ENCODE results near the gene DPM2.
A peak's percentile ranks its signal among the peaks of the same experiment; 100 is the strongest.

The DPM2 gene

GRCh38 chr9:127963359-127964064, 25.9 kb upstream of the DPM2 start:
- TF ChIP-seq PKNOX1 (IDR thresholded peaks at IDR 0.05), result peak; percentile 64; the same call in 1 of the 2 replicates
- TF ChIP-seq LEF1 (IDR thresholded peaks at IDR 0.05; ENCODE audit: borderline replicate concordance), result no peak
- no peak for TF ChIP-seq NFRKB (IDR thresholded peaks at IDR 0.05)
- no peak for TF ChIP-seq SUZ12 (IDR thresholded peaks at IDR 0.05)
- TF ChIP-seq FOXA1 (IDR thresholded peaks at IDR 0.05), result no peak
- no peak for TF ChIP-seq TARDBP (IDR thresholded peaks at IDR 0.05)
- no peak for TF ChIP-seq HDGF (IDR thresholded peaks at IDR 0.05; ENCODE audit: borderline replicate concordance)
- CTCF ChIA-PET, result interaction anchor here (0.7 to 1.1 kb wide), 2 partner anchors 20 to 21 kb away, joined by 4 to 5 read pairs; no protein-coding TSS in a partner anchor
- no peak for DNase-seq (ENCODE audit: extremely low spot score)
- POLR2A ChIA-PET, result interaction anchor here (1.4 to 1.5 kb wide), 2 partner anchors 17 to 20 kb away, joined by 4 read pairs; partner anchors contain the start of gene EEIG1

GRCh38 chr9:127963041-127963358, 25.3 kb upstream of the DPM2 start:
- ChIA-PET POLR2A (interaction anchor here (1.4 to 1.5 kb wide), 2 partner anchors 18 to 19 kb away, joined by 4 read pairs; partner anchors contain the start of gene EEIG1), CTCF (interaction anchor here (1.1 kb wide), 1 partner anchor 19 kb away, joined by 4 read pairs; no protein-coding TSS in a partner anchor)
- TF ChIP-seq LEF1 (IDR thresholded peaks at IDR 0.05; ENCODE audit: borderline replicate concordance), result no peak
- TF ChIP-seq ARNT (IDR thresholded peaks at IDR 0.05), result no peak
- TF ChIP-seq FOXK2 (IDR thresholded peaks at IDR 0.05), result no peak
- no peak for TF ChIP-seq NFRKB (IDR thresholded peaks at IDR 0.05)
- no peak for TF ChIP-seq BHLHE40 (IDR thresholded peaks at IDR 0.05; ENCODE audit: borderline replicate concordance)
- TF ChIP-seq ZNF384 (IDR thresholded peaks at IDR 0.05), result no peak
- DNase-seq (ENCODE audit: extremely low spot score), result no peak

- DNase-seq (ENCODE audit: extremely low spot score), result no peak
- POLR2A ChIA-PET, result interaction anchor here (1.4 kb wide), 1 partner anchor 18 kb away, joined by 4 read pairs; no protein-coding TSS in a partner anchor
- TF ChIP-seq LEF1 (IDR thresholded peaks at IDR 0.05; ENCODE audit: borderline replicate concordance) (no peak), FOXK2 (IDR thresholded peaks at IDR 0.05) (no peak), FOXA1 (IDR thresholded peaks at IDR 0.05) (no peak), L3MBTL2 (conservative IDR thresholded peaks at IDR 0.05) (no peak), FOXM1 (IDR thresholded peaks at IDR 0.05; ENCODE audit: borderline replicate concordance) (no peak)
- CTCF ChIA-PET, result interaction anchor here (1.1 kb wide), 1 partner anchor 19 kb away, joined by 4 read pairs; no protein-coding TSS in a partner anchor
These were observed 24.6 kb upstream of the DPM2 start for GRCh38 chr9:127962278-127962677.

- ChIA-PET POLR2A (no interaction called here), CTCF (interaction anchor here (2.7 kb wide), 1 partner anchor 19 kb away, joined by 10 read pairs; no protein-coding TSS in a partner anchor)
- no peak for TF ChIP-seq CTBP1 (IDR thresholded peaks at IDR 0.05; ENCODE audit: borderline replicate concordance)
- no peak for TF ChIP-seq NFRKB (IDR thresholded peaks at IDR 0.05)
- TF ChIP-seq PKNOX1 (IDR thresholded peaks at IDR 0.05), result no peak
- no peak for TF ChIP-seq FOXK2 (IDR thresholded peaks at IDR 0.05)
- TF ChIP-seq BHLHE40 (IDR thresholded peaks at IDR 0.05; ENCODE audit: borderline replicate concordance), result no peak
- no peak for TF ChIP-seq ARNT (IDR thresholded peaks at IDR 0.05)
- TF ChIP-seq L3MBTL2 (conservative IDR thresholded peaks at IDR 0.05), result no peak
- no peak for TF ChIP-seq SUZ12 (IDR thresholded peaks at IDR 0.05)
- TF ChIP-seq ZNF384 (IDR thresholded peaks at IDR 0.05), result no peak
- no peak for TF ChIP-seq SP1 (IDR thresholded peaks at IDR 0.05)
- TF ChIP-seq LEF1 (IDR thresholded peaks at IDR 0.05; ENCODE audit: borderline replicate concordance), result no peak
- TF ChIP-seq TARDBP (IDR thresholded peaks at IDR 0.05), result no peak
- TF ChIP-seq HDGF (IDR thresholded peaks at IDR 0.05; ENCODE audit: borderline replicate concordance), result no peak
- no peak for TF ChIP-seq FOXM1 (IDR thresholded peaks at IDR 0.05; ENCODE audit: borderline replicate concordance)
- TF ChIP-seq ELF4 (IDR thresholded peaks at IDR 0.05), result no peak
- TF ChIP-seq FOXA1 (IDR thresholded peaks at IDR 0.05), result no peak
- DNase-seq (ENCODE audit: extremely low spot score), result no peak
These were observed 24.0 kb upstream of the DPM2 start for GRCh38 chr9:127961613-127962155.

GRCh38 chr9:127961155-127961490, 23.5 kb upstream of the DPM2 start:
- CTCF ChIA-PET, result interaction anchor here (2.7 kb wide), 1 partner anchor 18 kb away, joined by 10 read pairs; no protein-coding TSS in a partner anchor
- POLR2A ChIA-PET, result no interaction called here
- DNase-seq (ENCODE audit: extremely low spot score), result no peak
- TF ChIP-seq FOXK2 (IDR thresholded peaks at IDR 0.05) (no peak), LEF1 (IDR thresholded peaks at IDR 0.05; ENCODE audit: borderline replicate concordance) (no peak), BHLHE40 (IDR thresholded peaks at IDR 0.05; ENCODE audit: borderline replicate concordance) (no peak), TARDBP (IDR thresholded peaks at IDR 0.05) (no peak), ZNF384 (IDR thresholded peaks at IDR 0.05) (no peak), FOXA1 (IDR thresholded peaks at IDR 0.05) (no peak), HDGF (IDR thresholded peaks at IDR 0.05; ENCODE audit: borderline replicate concordance) (no peak), ELF4 (IDR thresholded peaks at IDR 0.05) (no peak)

- ChIA-PET CTCF (interaction anchor here (0.5 to 2.7 kb wide), 2 partner anchors 17 to 174 kb away, joined by 3 to 10 read pairs; no protein-coding TSS in a partner anchor), POLR2A (no interaction called here)
- TF ChIP-seq HDGF (IDR thresholded peaks at IDR 0.05; ENCODE audit: borderline replicate concordance), result no peak
- TF ChIP-seq SUZ12 (IDR thresholded peaks at IDR 0.05), result no peak
- no peak for TF ChIP-seq ARNT (IDR thresholded peaks at IDR 0.05)
- TF ChIP-seq PKNOX1 (IDR thresholded peaks at IDR 0.05), result no peak
- no peak for TF ChIP-seq LEF1 (IDR thresholded peaks at IDR 0.05; ENCODE audit: borderline replicate concordance)
- no peak for TF ChIP-seq L3MBTL2 (conservative IDR thresholded peaks at IDR 0.05)
- TF ChIP-seq ELF4 (IDR thresholded peaks at IDR 0.05), result no peak
- TF ChIP-seq FOXM1 (IDR thresholded peaks at IDR 0.05; ENCODE audit: borderline replicate concordance), result no peak
- TF ChIP-seq TARDBP (IDR thresholded peaks at IDR 0.05), result no peak
- TF ChIP-seq SP1 (IDR thresholded peaks at IDR 0.05), result no peak
- TF ChIP-seq FOXK2 (IDR thresholded peaks at IDR 0.05), result no peak
- TF ChIP-seq BHLHE40 (IDR thresholded peaks at IDR 0.05; ENCODE audit: borderline replicate concordance), result no peak
- no peak for TF ChIP-seq CTBP1 (IDR thresholded peaks at IDR 0.05; ENCODE audit: borderline replicate concordance)
- TF ChIP-seq FOXA1 (IDR thresholded peaks at IDR 0.05), result no peak
- TF ChIP-seq NFRKB (IDR thresholded peaks at IDR 0.05), result no peak
- no peak for TF ChIP-seq ZNF384 (IDR thresholded peaks at IDR 0.05)
- no peak for DNase-seq (ENCODE audit: extremely low spot score)
These were observed 22.9 kb upstream of the DPM2 start for GRCh38 chr9:127960410-127961154.

All from HEK293T (cell line).